K562 (cell line): ENCODE results near the gene DENND6A. TPM values are rescaled to one million over a fixed set of nuclear protein-coding genes. Genes with fewer than 3 reads are reported as not detected.

Experiments used
- CCAR2 ChIP-seq: fragments of 200-400 bp; formaldehyde crosslinking; IDR thresholded peaks from 2 replicates; pipeline ENCODE4 v1.6.1; 2017; ENCODE audit warnings: mild to moderate bottlenecking, low read depth, low read length
- DACH1 ChIP-seq: fragments of 450-650 bp; IDR thresholded peaks from 2 replicates; pipeline ENCODE4 v1.6.1; 2018; ENCODE audit not compliant: partially characterized antibody
- GABPA ChIP-seq: fragments of 200-800 bp; sonication (Bioruptor generic); conservative IDR thresholded peaks from 2 replicates; pipeline ENCODE4 v1.6.1; 2016; ENCODE audit warnings: low read depth, missing genetic modification characterization, missing compliant biosample characterization
- MIER1 ChIP-seq: fragments of 450-650 bp; IDR thresholded peaks from 2 replicates; pipeline ENCODE4 v1.6.1; 2016; ENCODE audit warnings: antibody characterized with exemption, mild to moderate bottlenecking, low read depth
- NCOA4 ChIP-seq: fragments of 450-650 bp; IDR thresholded peaks from 2 replicates; pipeline ENCODE4 v1.6.1; 2018; ENCODE audit warnings: mild to moderate bottlenecking; ENCODE audit not compliant: partially characterized antibody
- RFX5 ChIP-seq: IDR thresholded peaks from 2 replicates; pipeline ENCODE4 v1.6.1; 2011; ENCODE audit warnings: low read depth, mild to moderate bottlenecking, improper control_type of control experiment, low read length
- ZNF431 ChIP-seq: sonication (generic); formaldehyde crosslinking; IDR thresholded peaks from 2 replicates; pipeline ENCODE4 v1.8.0; 2022; ENCODE audit warnings: mild to moderate bottlenecking, missing genetic modification reagents
- ZNF785 ChIP-seq: fragments of 250-450 bp; sonication (Bioruptor Pico); IDR thresholded peaks from 2 replicates; pipeline ENCODE4 v1.4.0; 2020; ENCODE audit warnings: mild to moderate bottlenecking
- polyA plus RNA-seq, 8 experiments: library from polyadenylated mRNA; depleted of rRNA in 4 of 8; stranded (reverse) in 5 of 8; unstranded in 3 of 8; fragments of >200 nt; fragmentation: Nextera tagmentation in 2 of 8; fragmentation: Illumina TruSeq in 1 of 8; extraction: Ambion mirVana in 2 of 8; extraction: Trizol in 1 of 8; gene quantifications; 2 replicates each; pipeline versions ENCODE4 v1.2.1 to v1.2.3, GENCODE V29; 2011 to 2014; ENCODE audit warnings: inconsistent platforms in 1 of 8, missing spikeins in 1 of 8
- total RNA-seq, 7 experiments: library from RNA; depleted of rRNA in 6 of 7; stranded (reverse); fragments of >200 nt in 6 of 7; fragmentation: Illumina TruSeq in 2 of 7; extraction: Trizol in 2 of 7; gene quantifications; 2 replicates each; pipeline versions ENCODE4 v1.2.1 to v1.2.3, GENCODE V29; 2011 to 2021; ENCODE audit warnings: low replicate concordance in 1 of 7
- TF ChIP-seq, protein P1 (sequence below): sonication (generic); formaldehyde crosslinking; IDR thresholded peaks from 2 replicates; pipeline ENCODE4 v1.8.1; 2023; ENCODE audit warnings: mild to moderate bottlenecking, missing genetic modification reagents
- TF ChIP-seq, protein P2 (sequence below): fragments of 200-800 bp; sonication (Bioruptor generic); IDR thresholded peaks from 2 replicates; pipeline ENCODE4 v1.6.1; 2016; ENCODE audit warnings: missing genetic modification characterization, missing compliant biosample characterization
- TF ChIP-seq, protein P3 (sequence below): fragments of 450-650 bp; formaldehyde crosslinking; conservative IDR thresholded peaks from 2 replicates; pipeline ENCODE4 v1.4.0; 2022; ENCODE audit warnings: mild to moderate bottlenecking, missing genetic modification characterization
- TF ChIP-seq, protein P4 (sequence below): fragments of 250-450 bp; sonication (Bioruptor Pico); IDR thresholded peaks from 2 replicates; pipeline ENCODE4 v1.9.0; 2021; ENCODE audit warnings: mild to moderate bottlenecking, inconsistent platforms
- TF ChIP-seq, protein P5 (sequence below): fragments of 250-450 bp; sonication (Bioruptor Pico); IDR thresholded peaks from 2 replicates; pipeline ENCODE4 v1.4.0; 2020; ENCODE audit warnings: mild to moderate bottlenecking, moderate library complexity

DENND6A gene
- total and polyA plus RNA-seq, 9 of the 15 experiments (the other 6 are each of a cell fraction or from before 2014, with no cell fraction given): 1.5 to 12.7 (median 7.1) TPM

DNA sequence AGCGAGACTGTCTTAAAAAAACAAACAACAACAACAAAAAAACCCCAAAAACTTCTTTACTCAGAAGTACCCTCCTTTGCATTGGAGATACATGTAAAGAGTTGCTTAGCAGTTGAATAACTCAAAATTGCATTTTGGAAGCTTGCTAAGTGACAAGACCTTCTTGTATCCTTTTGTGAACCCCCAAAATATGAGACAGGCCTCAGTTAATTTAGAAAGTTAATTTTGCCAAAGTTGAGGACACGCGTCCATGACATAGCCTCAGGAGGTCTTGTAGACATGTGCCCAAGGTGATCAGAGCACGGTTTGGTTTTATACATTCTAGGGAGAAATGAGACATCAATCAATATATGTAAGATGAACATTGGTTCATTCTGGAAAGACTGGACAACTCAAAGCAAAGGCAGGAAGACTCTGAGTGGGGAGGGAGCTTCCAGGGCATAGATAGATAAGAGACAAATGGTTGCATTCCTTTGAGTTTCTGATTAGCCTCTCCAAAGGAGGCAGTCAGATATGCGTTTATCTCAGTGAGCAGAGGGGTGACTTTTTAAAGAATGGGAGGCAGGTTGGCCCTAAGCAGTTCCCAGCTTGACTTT lies 94.0 kb downstream of the DENND6A start (continued):
- TF ChIP-seq, protein P1, sequence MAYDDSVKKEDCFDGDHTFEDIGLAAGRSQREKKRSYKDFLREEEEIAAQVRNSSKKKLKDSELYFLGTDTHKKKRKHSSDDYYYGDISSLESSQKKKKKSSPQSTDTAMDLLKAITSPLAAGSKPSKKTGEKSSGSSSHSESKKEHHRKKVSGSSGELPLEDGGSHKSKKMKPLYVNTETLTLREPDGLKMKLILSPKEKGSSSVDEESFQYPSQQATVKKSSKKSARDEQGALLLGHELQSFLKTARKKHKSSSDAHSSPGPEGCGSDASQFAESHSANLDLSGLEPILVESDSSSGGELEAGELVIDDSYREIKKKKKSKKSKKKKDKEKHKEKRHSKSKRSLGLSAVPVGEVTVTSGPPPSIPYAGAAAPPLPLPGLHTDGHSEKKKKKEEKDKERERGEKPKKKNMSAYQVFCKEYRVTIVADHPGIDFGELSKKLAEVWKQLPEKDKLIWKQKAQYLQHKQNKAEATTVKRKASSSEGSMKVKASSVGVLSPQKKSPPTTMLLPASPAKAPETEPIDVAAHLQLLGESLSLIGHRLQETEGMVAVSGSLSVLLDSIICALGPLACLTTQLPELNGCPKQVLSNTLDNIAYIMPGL (CRISPR knock-in tag): no peak
- TF ChIP-seq RFX5 (no peak), NCOA4 (no peak), MIER1 (no peak), CCAR2 (no peak), DACH1 (peak; percentile 69), ZNF785 (CRISPR knock-in tag) (no peak), GABPA (no peak), ZNF431 (no peak)
- TF ChIP-seq, protein P2, sequence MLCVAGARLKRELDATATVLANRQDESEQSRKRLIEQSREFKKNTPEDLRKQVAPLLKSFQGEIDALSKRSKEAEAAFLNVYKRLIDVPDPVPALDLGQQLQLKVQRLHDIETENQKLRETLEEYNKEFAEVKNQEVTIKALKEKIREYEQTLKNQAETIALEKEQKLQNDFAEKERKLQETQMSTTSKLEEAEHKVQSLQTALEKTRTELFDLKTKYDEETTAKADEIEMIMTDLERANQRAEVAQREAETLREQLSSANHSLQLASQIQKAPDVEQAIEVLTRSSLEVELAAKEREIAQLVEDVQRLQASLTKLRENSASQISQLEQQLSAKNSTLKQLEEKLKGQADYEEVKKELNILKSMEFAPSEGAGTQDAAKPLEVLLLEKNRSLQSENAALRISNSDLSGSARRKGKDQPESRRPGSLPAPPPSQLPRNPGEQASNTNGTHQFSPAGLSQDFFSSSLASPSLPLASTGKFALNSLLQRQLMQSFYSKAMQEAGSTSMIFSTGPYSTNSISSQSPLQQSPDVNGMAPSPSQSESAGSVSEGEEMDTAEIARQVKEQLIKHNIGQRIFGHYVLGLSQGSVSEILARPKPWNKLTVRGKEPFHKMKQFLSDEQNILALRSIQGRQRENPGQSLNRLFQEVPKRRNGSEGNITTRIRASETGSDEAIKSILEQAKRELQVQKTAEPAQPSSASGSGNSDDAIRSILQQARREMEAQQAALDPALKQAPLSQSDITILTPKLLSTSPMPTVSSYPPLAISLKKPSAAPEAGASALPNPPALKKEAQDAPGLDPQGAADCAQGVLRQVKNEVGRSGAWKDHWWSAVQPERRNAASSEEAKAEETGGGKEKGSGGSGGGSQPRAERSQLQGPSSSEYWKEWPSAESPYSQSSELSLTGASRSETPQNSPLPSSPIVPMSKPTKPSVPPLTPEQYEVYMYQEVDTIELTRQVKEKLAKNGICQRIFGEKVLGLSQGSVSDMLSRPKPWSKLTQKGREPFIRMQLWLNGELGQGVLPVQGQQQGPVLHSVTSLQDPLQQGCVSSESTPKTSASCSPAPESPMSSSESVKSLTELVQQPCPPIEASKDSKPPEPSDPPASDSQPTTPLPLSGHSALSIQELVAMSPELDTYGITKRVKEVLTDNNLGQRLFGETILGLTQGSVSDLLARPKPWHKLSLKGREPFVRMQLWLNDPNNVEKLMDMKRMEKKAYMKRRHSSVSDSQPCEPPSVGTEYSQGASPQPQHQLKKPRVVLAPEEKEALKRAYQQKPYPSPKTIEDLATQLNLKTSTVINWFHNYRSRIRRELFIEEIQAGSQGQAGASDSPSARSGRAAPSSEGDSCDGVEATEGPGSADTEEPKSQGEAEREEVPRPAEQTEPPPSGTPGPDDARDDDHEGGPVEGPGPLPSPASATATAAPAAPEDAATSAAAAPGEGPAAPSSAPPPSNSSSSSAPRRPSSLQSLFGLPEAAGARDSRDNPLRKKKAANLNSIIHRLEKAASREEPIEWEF (CRISPR knock-in tag): no peak
- TF ChIP-seq, protein P3, sequence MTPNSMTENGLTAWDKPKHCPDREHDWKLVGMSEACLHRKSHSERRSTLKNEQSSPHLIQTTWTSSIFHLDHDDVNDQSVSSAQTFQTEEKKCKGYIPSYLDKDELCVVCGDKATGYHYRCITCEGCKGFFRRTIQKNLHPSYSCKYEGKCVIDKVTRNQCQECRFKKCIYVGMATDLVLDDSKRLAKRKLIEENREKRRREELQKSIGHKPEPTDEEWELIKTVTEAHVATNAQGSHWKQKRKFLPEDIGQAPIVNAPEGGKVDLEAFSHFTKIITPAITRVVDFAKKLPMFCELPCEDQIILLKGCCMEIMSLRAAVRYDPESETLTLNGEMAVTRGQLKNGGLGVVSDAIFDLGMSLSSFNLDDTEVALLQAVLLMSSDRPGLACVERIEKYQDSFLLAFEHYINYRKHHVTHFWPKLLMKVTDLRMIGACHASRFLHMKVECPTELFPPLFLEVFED (CRISPR knock-in tag): no peak
- TF ChIP-seq, protein P4, sequence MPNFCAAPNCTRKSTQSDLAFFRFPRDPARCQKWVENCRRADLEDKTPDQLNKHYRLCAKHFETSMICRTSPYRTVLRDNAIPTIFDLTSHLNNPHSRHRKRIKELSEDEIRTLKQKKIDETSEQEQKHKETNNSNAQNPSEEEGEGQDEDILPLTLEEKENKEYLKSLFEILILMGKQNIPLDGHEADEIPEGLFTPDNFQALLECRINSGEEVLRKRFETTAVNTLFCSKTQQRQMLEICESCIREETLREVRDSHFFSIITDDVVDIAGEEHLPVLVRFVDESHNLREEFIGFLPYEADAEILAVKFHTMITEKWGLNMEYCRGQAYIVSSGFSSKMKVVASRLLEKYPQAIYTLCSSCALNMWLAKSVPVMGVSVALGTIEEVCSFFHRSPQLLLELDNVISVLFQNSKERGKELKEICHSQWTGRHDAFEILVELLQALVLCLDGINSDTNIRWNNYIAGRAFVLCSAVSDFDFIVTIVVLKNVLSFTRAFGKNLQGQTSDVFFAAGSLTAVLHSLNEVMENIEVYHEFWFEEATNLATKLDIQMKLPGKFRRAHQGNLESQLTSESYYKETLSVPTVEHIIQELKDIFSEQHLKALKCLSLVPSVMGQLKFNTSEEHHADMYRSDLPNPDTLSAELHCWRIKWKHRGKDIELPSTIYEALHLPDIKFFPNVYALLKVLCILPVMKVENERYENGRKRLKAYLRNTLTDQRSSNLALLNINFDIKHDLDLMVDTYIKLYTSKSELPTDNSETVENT (CRISPR knock-in tag): no peak
- TF ChIP-seq, protein P5, sequence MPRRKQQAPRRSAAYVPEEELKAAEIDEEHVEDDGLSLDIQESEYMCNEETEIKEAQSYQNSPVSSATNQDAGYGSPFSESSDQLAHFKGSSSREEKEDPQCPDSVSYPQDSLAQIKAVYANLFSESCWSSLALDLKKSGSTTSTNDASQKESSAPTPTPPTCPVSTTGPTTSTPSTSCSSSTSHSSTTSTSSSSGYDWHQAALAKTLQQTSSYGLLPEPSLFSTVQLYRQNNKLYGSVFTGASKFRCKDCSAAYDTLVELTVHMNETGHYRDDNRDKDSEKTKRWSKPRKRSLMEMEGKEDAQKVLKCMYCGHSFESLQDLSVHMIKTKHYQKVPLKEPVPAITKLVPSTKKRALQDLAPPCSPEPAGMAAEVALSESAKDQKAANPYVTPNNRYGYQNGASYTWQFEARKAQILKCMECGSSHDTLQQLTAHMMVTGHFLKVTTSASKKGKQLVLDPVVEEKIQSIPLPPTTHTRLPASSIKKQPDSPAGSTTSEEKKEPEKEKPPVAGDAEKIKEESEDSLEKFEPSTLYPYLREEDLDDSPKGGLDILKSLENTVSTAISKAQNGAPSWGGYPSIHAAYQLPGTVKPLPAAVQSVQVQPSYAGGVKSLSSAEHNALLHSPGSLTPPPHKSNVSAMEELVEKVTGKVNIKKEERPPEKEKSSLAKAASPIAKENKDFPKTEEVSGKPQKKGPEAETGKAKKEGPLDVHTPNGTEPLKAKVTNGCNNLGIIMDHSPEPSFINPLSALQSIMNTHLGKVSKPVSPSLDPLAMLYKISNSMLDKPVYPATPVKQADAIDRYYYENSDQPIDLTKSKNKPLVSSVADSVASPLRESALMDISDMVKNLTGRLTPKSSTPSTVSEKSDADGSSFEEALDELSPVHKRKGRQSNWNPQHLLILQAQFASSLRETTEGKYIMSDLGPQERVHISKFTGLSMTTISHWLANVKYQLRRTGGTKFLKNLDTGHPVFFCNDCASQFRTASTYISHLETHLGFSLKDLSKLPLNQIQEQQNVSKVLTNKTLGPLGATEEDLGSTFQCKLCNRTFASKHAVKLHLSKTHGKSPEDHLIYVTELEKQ (CRISPR knock-in tag): no peak
